HG03064 (cell line): Measurements from ENCODE around the gene PIPOX.
"Not testable (repeated sequence)": the region's sequence is repeated elsewhere in the genome, so short reads cannot be mapped to it uniquely, and the experiment has no call there.

Source experiments
- ATAC-seq: cut with Tn5 transposase; IDR thresholded peaks from one replicate; pipeline ENCODE4 v1.9.1; 2021; ENCODE audit warnings: low read depth; ENCODE audit not compliant: unreplicated experiment

PIPOX gene

DNA sequence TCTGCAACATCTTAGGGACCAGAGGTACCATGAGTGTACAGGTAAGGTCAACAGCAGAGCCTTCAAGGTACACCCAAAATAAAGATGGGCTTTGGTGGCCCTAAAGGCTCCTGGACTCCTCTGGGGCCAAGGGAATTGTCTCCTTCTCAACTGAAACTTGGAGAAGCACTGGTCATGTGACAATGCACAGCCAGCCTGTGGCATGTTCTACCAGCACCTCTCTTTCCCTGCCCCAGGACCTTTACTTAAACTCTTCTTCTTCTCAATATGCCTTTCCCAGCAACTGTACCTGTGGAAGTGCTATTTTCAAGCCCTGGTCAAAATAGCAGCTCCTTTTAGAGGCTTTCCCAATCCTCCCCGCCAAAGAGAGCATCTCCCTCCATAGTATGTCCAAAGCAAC, 28.4 kb downstream of the PIPOX start:
- ATAC-seq = no peak

DNA sequence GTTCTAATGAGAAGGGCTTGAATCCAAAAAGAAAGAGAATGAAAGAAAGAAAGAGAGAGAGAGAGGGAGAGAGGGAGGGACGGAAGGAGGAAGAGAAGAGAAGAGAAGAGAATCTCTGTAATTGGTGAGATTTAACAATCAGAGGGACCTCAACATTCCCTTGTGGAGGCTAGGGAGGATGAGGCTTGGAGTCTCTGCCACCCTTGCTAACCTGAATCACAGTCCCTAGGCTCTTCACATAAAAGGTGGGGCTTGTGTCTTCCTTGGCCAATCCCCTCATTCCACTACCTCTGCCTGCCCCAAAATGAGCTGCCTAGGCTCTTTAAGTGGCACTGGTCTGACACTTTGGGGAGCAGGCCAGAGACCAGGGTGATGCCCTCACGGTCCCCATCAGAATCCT, 30.1 kb downstream of the PIPOX start:
- ATAC-seq = no peak

DNA sequence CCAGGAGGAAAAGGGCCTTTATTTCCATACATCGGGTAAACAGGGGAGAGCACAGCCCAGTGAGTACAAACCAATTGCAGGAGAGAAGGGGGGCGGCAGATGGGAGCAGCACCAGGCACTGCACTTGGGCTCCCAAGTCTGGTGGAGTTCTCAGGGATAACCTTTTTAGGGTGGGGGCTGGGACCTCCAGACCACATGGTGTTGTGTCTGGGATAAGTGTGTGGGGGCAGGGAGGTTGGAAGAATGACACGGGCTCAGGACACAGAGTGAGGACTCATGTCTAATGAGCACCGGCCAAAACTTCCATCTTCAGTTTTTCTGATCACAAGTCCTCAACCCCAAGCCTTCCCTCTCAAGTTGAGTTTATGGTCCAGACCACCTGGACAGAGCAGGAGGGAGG, 30.6 kb downstream of the PIPOX start:
- ATAC-seq = no peak

DNA sequence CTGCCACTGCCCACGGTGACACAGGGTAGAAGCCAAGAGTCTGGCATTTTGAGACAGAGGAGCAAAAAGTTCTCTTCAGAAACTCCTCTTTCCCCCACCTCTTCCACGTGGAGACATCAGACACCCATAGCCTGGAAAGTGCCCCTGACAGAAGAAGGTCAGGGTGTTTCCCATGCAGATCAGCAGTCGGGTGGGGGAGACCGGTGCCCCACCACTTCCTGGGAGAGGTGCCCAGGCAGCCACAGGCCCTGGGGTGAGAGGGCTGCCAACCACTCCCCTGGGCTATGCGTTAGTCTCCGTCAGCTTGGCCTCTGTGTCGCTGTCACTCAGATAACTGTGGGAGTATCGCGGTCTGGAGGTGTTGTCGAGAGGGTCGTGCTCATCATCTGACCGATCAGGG, 31.5 kb downstream of the PIPOX start:
- ATAC-seq = no peak

GRCh38 chr17:29076087-29076486, 33.1 kb downstream of the PIPOX start:
- ATAC-seq = no peak

DNA sequence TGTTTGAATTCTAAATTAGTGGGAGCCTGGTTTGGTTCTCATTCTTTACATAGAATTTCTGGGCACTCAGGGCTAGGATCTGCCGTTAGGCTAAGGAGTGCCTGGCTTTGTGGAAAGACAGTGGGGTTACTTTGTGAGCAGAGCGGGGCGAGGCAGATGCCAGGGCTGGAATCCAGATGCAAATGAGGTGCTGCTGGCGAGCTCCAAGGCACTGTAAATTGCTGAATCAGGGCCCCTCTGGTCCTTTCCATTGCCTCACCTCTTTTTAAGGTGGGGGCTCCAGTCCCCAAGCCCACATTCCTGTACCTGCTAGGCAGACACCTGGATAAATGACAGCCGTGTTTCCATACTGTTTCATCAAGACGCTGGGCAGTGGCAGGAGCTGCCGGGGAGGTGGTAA, 33.8 kb downstream of the PIPOX start:
- ATAC-seq = no peak

- no peak for ATAC-seq
These were observed 34.4 kb downstream of the PIPOX start for GRCh38 chr17:29077320-29077719.

DNA sequence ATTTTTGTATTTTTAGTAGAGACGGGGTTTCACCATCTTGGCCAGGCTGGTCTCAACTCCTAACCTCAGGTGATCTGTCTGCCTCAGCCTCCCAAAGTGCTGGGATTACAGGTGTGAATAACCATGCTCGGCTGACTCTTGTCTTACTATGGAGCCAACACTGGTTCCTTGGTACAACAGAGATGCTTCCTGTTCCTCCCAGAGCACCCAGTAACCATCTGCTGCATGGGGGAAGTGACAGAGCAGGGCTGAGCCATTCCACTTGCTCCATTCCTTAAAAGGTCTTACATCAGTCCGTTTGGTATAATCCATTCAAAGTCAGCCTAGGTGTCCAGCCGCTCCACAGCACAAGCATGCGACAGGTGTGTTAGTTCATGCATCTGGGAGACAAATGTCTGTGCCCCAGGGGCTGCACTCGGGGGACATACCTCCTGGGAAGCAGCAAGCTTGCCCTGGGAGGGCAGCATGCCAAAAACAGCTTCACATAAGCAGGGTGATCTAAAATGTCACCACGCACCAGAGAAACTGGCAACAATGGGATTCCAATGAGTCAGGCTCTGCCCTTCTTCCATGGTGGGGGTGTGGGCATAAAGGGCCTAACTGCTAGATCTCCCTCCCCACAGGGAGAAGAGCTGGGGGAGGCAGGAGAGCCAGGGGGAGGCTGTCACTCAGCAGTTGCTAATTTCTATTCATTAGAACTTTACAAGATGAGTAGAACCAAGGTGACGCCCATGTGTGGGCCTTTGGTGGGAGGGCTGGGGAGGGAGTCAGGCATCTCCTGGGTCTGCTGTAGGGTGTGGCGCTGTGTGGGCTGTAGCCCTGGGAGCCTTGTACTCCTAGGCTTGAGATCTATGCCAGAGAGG, 35.5 kb downstream of the PIPOX start:
- no peak for ATAC-seq

DNA sequence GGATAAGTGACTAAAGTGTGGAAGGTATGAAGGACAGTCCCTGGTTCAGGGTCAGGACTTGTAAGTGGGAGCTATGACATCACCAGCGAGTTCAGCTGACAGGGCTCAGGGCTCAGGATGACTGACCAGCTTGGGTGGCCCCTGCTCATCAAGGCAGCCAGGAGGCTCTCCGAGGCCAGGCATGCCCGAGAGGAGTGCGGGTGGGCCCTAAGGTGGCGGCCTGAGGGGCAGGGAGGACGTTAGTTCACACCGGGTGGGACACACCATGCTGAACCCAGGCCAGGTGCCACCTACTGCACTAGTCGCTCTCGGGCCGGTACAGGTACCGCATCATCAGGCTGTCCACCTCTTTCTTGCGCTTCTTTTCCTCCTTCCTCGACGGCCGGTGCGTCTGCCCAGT, 36.5 kb downstream of the PIPOX start:
- no peak for ATAC-seq

DNA sequence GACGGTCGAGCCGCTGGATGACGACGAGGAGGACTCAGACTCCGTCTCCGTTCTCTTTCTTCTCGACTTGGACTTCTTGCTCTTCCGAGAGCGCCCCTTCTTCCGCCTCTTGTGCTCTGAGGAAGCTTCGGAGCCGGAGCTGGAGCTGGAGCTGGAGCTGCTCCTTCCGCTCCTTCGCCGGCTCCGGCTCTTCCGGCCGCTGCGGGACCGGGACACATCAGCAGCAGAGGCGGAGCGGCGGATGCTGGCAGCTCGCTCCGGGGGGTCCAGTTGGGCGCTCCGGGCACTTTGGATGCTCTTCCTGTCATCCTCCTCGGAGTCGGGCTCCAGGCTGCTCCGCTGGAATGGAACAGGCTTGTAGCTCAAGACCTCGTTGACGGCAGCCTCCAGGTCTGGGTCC, 36.9 kb downstream of the PIPOX start:
- ATAC-seq = no peak

DNA sequence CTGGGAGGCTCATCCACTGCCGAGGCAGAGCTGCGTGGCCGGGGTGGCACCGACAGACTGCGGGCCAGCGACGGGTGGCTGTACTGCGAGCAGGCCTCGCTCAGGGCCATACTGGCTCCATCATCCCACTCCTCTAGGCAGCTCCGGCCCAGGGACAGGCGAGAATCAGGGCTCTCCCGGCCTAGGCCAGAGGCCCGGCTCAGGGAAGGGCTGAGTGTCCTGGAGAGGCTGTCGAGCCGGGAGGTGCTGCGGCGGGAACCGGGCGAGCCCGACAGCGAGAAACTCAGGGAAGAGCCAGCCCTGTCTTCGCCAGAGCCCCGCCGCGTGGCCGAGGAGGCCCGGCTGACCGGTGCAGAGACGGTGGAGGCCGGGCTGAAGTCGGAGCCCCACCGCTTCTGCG, 37.4 kb downstream of the PIPOX start:
- ATAC-seq = no peak

DNA sequence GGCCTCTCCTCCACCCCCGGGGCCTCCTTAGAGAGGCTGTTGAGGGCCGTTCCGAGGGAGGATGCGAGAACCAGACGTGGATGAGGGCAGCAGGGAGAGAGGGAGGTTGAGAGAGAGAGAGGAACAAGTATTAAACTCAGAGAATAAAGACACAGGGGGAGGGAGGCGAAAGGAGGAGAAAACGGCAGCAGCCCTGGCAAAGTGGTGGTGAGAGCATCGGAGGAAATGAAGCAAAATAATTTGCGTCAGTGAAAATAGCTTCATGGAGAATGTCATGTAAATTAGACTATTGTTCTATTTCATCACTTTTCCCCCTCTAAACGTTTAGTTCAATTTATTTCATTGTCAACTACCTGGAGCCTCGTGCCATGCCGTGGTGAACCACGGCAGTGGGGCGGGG, 38.0 kb downstream of the PIPOX start:
- ATAC-seq = no peak

- ATAC-seq = no peak
These were observed 41.7 kb downstream of the PIPOX start for GRCh38 chr17:29084541-29085146.

GRCh38 chr17:29085223-29085622, 42.3 kb downstream of the PIPOX start:
- ATAC-seq = no peak

DNA sequence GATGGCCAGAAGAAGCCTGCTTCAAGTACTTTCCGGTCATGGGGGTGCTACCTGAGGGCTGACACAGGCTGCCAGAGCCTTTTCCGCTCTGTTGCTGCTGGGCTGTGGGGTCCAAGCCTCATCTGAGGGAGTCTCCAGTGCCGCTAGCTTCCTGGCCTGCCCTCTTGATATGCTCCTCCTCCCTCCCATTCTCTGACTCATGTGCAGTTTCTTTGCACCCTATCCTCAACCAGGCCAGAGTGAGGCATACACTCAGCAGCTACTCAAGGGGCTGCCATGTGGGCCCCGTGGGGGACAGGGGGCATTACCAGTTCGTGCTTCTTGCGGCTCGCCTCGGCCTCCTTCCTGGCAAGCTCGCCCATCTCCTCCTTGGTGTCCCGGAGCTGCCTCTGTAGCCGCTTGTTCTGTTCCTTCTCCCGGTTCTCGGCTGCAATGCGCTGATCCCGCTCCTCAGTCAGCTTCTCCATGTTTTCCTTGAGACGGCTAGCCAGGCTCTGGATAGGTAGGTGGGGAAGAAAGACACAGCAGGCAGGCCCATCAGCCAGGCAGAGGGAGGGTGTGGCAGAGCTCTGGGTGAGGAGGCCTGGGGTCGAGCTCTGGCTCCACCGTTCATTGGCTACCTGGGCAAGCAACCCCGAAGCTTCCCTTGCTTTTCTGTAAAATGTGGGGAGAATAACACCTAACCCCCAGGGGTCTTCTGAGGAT, 43.8 kb downstream of the PIPOX start:
- ATAC-seq = no peak

DNA sequence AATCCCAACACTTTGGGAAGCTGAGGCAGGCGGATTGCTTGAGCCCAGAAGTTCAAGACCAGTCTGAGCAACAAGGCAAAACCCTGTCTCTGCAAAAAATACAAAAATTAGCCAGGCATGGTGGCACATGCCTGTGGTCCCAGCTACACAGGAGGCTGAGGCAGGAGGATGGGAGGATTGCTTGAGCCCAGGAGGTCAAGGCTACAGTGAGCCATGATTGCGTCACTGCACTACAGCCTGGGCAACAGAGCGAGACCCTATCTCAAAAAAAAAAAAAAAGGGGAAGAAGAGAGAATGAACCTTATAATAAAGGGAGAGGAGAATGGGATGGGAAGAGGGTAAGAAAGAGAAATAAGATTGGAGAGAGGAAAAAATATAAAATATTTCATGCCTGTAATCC, 45.8 kb downstream of the PIPOX start:
- not testable (repeated sequence) for ATAC-seq

- no peak for ATAC-seq
These were observed 46.7 kb downstream of the PIPOX start for GRCh38 chr17:29089601-29090044.

GRCh38 chr17:29090108-29090507, 47.2 kb downstream of the PIPOX start:
- ATAC-seq = no peak

GRCh38 chr17:29090750-29091605, 48.0 kb downstream of the PIPOX start:
- ATAC-seq = no peak

DNA sequence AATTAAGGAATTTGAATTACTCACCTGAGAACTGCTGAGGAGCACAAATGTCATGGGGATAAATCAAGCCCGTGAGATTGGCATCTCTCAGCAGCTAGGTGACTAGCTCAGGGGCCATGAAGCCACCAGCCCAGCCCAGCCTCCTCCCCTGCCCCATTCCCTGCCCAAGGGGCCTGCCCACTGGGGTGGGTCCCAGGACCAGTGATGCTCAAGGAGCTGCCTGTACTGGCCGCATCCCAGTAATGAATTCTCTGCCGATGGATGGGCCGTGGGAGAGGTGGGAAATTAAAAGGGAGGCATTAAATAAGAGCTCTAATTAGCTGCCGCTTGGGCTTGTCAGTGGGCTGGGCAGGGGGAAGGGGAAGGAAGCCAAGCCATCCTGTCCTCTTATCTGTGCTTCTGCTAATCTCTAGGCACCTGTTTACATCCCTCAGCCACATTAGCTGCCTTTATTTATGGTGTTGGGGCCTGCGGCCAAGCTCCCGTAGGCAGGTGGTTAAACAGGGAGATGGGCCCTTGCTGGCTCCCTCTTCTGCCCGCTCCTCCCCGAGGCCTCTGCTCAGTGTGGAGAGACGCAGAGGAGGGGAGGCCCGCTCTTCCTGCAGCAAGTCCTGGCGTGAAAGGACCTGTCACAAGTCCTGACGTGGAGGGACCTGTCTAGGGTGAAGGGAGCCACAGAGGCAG, 48.8 kb downstream of the PIPOX start:
- ATAC-seq = no peak
